Stimulated activated CD8-positive, alpha-beta memory T cell treated with anti-CD3 and anti-CD28 coated beads, Interleukin-4, amount 100 ng/mL, for 24 hours (primary cell): ENCODE measurements around the gene LYRM2.

Experiments
- DNase-seq: peaks from one replicate; pipeline ENCODE4 v3.0.0-alpha.2; 2020; ENCODE audit warnings: low read depth

LYRM2 gene

DNA sequence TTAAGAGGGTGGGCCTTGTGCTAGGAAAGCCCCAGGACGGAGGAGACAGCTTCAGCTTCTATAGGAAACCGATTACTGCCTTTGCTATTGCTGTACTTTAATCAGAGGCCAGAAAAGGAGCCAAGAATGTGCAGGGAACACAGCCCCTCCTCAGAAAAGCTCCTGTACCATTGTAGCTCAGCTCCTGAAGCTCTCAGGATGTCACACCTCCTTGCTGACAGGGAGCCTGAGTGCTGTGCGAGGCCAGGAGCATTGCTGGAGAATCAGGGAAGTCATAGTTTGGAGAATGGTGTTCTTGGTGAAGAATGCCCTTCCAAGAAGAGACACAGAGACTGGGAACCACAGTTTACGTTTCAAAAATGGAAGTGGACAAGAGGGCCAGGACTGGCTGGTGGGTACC, 46.8 kb downstream of the LYRM2 start:
- DNase-seq: no peak

DNA sequence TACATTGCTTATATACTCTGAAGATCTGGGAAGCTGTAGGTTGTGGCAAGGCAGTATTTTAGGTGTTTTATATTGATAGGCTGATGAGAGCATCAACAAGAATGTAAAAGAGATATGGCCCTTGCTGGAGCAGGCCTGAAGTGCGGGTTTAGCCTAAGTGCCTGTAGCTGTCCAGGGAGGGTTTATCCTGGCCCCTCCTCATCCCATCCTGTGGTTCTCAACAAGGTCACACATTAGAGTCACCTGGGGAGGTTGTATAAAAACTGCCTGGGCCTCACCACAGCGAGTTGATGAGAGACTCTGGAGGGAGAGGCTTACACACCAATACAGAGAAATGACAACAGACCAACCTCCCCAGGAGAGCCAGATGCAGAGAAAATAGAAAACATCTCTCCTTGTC, 48.4 kb downstream of the LYRM2 start:
- no peak for DNase-seq

DNA sequence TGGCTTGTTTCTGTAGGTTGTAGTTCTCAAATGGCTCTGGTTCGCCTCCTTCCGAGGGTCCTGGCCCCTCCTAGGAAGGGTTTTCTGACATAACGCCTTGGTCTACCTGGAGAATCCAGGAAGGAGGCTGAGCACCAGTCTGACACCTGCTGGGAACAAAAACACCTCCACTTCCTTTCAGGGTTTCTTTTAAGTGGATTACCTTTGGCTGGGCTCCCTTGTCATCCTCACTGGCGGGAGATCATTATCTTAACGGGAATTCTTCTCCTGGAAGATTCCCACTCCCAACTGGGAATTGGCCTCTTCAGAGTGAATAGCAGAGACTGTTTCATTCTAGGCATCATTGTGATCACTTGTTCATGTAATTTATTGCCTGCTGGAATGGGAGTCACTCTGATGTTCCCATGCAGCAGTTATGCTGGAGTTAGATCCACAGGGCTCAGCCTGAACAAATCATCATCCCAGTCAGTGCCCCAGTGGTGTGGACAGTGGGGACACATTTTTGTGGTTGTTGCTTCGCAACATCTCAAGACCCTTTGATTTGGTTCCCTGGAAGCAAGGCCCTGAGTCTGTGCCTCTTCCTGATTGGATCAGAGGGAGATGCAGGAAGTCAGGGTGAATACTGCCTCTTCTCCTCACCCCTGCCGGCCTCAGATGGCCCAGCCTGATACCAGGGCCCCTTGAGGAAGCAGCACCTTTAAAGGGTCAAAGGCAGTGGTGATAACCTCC, 49.1 kb downstream of the LYRM2 start:
- no peak for DNase-seq

DNA sequence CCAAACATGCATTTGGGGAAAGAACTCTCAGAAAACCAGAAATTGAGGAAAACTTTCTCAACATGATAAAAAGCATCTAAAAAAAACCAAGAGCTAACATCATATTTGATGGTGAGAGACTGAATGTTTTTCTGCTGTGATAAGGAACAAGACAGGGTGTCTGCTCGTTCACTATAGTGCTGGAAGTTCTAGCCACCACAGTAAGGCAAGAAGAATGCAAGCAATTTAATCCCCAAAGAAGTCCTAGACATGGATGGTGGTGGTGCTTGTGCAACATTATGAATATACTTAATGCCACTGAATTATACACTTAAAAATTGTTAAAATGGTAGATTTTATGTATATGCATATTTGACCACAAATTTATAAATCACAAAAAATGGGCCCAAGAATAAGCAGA, 53.4 kb downstream of the LYRM2 start:
- DNase-seq: no peak

DNA sequence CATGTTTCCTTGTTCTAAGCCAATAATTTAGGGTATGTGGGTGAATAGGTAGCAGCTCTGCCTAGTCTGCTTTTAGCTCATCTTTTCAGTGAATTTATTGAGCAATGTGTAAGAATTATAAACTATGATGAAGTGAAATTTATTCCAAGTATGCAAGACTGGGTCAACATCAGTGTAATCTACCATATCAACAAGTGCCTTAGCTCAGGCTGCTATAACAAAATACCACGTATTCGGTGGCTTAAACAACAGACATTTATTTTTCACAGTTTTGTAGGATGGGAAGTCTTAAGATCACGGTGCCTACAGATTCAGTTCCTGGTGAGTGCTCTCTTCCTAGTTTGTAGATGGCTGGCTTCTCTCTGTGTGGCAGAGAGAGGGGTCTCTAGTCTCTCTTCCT, 54.0 kb downstream of the LYRM2 start:
- DNase-seq: no peak

DNA sequence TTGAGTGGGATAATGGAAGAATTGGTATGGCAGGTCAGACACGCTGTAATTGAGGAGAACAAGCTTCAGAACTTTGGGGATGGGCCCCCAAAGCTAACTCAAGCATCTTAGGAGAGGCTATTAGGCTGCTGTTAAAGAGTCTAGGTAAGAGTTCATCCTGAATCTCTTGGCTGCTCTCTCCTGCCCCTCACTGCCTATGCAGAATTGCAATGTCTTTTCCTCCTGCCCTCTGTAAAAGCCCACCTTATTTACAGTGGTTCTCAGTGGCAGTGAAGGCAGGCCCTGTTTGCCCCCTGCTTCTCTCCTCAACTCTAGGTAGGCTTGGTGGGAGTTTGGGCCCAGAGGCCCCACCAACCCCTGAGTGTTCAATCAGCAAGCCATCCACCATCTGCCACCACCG, 55.0 kb downstream of the LYRM2 start:
- DNase-seq: no peak

DNA sequence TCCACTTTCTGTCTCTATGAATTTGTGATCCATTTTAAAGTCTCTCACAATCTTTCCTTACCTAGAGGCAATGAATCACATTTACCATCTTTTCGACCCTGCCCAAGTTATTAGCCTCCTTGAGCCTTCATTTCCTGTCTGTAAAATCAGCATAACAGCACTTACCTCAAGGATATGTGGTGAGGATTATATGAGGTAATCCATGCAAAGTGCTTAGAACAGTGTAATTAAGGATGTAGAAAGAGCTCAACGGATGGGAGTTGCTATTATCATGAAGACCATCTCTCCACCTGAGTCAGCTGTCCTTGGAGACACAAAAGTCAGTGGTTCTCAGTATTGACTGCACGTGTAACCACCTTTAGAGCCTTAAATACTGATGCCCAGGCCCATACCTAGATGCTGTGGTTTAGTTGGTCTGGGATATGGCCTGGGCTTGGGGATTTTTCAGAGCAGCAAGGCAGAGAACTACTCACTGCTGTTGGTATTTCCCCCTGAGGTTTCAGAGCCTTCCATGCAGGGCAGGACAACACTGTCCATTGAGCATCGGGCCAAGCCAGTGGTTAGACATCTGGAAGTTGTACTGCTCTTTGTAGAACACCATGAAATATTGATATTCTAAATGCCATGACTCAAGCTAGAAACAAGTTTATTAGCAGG, 55.8 kb downstream of the LYRM2 start:
- no peak for DNase-seq

DNA sequence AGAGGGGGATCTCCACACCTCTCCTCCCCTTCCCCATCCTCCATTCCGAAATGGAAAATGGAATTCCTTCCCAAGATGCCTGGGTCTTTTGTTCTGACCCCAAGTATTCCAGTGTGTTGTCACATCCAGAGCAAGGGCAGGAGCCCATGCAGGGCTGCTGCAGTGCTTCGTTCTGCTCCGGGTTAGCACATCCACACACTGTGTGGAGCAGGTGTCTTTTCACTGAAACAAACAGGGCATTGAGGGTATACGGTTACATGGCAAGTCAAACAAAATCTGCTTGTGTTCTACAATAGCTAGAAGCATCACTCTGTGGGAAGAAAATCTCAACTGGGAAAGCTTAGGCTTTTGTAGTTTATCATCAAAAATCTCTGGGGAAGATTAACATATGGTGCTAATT, 56.9 kb downstream of the LYRM2 start:
- DNase-seq: no peak

DNA sequence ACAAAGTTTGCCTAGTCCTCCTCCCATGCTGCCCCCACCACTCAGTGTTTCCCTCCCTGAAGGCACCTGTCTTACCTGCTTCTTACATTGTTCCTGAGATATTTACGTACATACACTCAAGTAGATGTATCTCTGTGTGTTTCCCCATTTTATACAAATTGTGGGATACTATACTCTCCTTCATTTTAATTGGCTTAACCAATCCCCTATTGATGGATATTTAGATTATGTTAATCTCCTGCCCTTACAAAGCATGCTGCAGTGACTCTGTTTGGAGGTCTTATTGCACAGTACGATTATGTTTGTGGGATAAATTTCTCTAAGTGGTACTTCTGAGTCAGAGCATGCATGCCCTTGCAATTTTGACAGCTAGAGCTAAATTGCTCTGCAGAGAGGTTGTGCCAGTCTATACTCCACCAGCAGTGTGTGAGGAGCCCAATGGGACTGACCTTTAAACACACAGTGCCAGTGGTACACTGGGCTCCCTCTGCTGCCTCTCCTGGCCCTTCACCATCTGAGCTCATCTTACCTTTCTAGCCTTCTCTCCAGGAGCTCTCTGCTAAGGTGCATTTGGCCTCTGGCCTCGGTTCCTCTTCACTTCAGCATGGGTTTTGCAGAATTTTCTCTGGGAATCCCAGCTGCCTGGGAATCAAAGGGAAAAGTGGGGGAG, 57.4 kb downstream of the LYRM2 start:
- no peak for DNase-seq

DNA sequence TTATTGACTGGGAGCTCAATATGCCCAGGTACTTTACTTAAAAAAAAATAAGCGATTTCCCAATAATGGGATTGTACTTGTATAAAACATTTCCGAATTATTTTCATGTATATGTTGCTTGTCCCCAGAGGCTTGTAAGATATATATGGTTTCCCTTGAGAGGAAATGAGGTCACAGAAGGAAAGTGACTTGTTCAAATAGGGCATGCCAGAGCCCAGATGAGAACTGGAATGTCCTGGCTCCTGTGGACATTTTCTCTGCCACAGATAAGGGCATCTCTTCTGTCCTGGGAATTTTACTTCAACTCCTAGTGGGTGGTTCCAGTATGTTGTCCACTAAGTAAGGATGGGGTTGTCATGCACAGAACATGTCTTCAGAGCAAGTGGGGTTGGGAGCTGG, 63.0 kb downstream of the LYRM2 start:
- DNase-seq: no peak

DNA sequence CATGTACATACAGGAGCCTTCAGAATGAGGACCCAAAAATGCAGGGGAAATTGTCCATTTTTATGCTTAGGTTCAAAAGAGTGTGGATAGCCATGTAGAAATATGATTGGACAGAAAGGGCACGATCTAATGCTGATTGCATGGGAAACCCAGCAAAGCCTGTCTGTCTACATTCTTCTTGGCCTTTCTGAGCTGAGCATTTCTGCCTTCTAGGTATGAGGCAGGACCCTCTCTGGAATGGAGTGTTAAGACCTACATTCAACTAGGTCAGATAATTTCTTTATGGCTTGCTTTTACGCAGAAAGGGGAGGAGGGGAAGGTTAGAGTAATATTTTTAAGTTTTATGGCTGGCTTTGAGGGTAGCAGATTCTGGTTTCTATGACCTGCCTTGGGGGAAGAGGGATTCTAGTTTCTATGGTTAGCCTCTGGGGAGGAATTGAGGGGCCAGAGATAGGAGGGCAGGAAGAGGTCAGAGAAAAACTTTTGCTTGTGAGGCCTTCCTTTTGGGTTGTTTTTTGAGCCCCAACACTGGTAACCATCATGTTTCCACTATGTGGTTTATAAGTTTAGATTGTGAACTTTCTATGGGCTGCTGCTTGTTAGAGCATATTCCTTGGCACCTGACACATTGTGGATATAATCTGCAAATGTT, 63.5 kb downstream of the LYRM2 start:
- no peak for DNase-seq

DNA sequence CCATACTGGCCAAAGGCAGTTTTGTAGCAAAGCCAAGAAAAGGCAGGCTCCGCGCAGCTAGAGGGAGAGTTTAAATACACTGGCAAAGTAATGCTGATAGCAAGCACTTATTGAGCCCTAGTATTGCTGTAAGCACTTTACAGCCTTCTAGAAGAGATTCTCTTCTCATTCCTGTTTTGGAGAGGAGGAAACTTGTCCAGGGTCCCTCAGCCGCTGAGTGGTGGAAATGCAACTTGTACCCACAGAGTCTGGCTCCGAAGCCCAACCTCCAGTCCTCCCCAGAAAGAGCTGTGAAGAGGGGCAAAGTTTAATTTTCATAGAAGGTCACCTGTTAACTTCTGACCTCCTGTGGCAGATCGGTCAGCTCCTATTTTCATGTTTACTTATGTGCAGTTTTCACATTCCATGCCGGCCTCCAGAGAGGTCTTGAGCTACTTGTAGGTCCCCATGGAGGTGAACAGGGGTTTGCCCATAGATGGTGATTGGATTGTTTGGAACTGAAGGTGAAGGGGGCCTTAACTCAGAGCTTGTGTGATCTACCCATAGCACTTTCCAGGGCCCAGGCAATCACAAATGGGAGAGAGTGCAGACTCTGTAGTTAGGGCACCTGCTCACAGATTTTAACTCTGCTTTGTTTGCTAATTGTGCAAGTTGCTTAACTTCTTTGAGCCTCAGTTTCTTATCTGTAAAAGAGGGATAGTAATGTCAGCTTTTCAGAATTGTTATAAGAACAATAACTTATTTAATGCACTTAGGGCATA, 70.7 kb downstream of the LYRM2 start:
- DNase-seq: no peak

DNA sequence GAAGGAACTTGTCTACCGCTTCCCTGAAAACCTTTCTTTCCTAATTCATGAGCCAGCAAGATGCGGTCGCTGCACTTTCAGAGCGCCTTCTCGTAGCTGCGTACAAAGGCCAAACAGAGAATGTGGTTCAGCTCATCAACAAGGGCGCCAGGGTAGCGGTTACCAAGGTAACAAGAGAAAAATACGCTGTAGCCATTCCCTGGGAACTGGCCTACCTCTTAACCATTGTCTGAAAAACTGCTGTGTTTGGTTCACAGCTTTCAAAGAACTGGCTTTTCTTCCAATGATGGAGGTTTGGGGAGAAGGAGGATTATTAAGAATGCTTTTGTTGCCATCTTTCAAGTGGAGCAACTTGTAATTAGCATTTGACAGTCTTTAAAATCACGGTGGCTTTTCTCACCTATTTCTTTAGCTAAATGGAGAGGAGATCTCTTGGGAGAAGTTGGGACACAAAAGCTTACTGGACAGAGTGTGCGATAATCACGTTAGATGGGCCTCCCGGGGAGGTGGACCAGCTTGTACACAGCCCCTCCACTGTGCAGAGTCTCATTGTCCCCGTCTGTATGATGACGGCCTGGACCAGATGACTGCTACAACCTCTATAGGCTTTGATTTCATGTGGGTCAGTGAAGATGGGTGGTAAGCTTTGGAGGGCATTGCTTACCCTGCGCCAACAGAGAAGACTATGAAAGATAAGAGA, 71.5 kb downstream of the LYRM2 start:
- no peak for DNase-seq

DNA sequence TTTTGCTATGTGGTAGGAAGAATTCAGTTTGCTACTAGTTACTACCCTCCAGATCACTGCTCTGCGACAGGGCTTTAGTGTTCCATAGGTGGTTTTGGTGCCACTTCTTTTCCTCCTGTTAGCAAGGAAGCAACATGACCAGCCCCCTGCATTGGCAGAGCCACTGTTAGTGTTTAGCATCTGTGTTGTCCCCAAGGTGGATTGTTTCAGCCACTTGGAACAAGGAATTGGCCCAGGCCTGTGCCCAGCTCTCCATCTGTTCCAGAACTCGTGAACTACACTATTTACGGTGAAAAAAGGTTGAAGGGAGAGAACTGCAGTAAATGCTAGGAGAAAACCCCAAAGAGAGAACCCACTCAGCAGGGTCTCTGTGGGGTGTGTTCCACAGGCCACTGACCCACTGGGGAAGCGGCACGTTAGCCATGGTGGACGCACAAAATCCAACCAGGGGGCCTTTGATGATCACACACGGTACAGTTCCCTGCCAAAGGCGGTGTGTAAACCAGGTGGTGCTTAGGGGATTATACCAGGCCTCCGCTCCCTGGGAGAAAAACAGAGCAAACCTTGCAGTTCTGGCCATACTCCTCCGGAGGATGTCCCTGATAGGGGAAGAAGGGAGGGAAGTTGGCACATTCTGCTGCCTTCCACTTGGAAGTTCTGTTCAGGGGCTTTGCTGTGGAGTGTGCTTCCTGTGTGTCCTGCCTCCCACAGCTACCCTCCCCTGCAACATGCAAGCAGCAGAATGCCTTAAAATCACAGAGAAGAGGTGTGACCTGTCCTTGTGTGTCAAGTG, 72.3 kb downstream of the LYRM2 start:
- DNase-seq: no peak

DNA sequence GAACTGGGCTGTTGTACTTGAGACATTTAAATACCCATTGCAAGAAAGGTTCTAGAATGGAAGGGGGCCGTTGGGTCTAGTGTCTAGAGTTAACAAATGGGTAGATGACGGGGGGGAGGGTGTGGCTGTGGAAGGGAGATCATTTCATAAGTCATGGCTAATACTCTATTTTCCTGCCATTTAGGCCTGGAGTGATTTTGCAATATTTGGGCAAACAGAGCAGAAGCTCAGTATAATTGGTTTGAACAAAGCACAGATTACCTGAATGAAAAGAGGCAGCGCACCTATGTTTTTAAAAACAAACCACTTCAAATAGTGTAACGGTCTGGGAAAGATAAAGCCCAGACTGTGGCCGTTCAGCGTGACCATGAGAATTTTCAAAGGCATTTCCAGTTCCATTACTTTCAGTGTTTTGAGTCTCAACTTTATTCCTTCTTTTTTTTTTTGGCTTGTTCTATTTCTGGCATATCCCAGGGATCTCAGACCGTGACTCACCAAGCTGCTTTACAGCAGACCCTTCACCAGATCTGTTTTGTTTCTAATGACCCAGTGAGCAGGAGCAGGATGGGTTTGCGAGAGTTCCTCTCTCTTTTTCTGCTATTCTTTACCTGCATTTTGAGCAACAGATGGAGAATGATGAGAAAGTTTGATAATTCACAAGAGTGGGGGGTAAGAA, 73.7 kb downstream of the LYRM2 start:
- no peak for DNase-seq

DNA sequence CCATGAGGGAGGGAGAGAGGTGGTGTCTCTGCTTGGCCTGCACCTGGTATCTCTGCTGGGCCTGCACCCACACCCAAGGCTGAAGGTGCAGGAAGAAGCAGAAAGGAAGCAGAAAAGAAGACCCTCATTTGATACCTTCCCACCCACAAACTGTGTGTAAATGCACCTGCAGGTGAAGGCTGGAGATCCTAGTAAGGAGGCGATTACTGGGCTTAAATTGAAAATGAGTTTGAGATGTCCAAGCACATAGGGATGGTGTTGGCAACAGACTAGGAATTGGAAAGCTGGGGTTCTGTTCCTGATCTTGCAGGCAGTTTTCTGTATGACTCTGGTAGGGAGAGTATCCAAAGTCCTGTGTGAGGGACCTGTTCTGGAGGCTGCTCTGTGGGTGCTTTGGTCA, 74.7 kb downstream of the LYRM2 start:
- DNase-seq: no peak

DNA sequence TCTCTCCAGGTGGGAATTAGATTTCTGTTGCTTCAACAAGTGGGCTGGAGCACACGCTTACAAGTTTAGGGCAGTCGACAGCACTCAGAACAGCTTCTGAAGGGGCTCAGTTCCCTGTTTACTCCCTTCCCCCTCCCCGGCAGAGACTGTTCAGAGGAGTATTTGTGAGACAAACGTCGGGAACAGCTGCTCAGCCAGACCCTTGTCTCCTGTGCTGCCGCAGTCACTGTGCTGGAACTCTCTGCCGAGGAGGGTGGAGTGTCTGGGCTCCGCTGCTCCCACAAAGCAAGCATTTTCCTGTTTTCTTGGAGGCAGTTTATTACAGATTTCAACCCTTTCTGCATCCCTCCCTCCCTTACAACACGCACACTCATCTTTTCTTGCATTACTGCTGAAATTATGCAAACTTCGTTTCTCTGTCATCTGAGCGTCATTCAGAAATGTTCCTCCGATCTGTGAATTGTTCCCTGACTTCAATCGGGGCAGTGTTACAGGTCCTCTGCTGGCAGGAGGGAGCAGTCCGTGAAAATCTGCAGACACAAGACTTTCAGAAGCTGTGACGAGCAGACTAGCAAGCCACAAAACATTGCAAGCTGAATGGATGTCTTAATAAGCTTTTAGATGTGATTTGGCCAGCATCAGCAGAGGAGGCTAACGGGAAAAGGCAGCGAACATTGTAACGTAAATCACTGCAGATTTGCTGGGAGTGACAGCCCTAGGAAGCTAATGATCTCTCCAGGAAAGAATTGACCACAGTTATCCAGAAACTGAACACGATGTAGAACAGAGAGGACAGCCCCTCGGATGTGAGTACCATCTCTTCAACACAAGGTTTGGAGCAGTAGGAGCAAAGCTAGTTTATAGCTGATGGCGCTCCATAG, 76.2 kb downstream of the LYRM2 start:
- DNase-seq: no peak

DNA sequence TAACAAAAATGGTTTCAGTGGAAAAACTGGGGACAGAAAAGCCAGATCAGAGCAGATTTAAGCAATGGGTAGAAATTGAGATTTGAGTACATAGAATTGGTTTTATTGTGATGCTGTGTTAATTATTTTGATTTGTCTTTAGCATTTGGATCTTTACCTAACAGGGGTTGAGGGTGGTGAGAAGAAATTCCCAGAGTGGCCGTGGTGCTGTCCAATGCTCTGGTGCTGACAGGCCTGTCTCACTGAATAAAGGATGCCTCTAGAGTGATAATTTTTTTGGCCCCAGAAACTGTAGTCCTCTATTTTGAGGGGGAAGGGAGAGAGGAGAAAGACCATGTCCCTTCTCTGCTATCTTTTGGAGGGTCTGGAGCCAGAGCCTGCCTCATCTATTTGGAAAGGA, 79.1 kb downstream of the LYRM2 start:
- DNase-seq: no peak

DNA sequence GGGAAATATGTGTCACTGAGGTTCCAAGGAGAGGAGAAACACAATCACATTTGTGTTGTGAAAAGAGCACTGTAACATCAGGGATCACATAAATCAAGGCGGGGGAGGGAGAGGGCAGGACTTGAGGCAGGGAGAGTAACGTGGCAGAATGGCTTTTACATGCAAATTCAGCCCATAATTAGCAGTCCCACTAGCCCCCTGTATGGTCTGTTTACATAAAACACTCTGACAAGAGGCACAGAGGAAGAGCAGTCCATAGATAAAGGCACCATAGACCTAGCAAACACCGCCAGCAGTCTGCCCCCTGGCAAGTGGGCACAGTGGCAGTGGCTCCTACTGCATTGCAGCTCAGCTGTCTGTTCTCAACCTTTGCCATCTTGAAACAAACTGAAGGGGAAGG, 82.7 kb downstream of the LYRM2 start:
- DNase-seq: no peak
